Ecto neural progenitor cell (in vitro differentiated cells): Measurements from ENCODE around the gene SEC61B.
"Not testable (repeated sequence)": the region's sequence is repeated elsewhere in the genome, so short reads cannot be mapped to it uniquely, and the experiment has no call there.

Experiments used
- DNase-seq: peaks from one replicate; pipeline ENCODE4 v3.0.0-alpha.2; 2018; ENCODE audit warnings: low spot score

SEC61B gene

DNA sequence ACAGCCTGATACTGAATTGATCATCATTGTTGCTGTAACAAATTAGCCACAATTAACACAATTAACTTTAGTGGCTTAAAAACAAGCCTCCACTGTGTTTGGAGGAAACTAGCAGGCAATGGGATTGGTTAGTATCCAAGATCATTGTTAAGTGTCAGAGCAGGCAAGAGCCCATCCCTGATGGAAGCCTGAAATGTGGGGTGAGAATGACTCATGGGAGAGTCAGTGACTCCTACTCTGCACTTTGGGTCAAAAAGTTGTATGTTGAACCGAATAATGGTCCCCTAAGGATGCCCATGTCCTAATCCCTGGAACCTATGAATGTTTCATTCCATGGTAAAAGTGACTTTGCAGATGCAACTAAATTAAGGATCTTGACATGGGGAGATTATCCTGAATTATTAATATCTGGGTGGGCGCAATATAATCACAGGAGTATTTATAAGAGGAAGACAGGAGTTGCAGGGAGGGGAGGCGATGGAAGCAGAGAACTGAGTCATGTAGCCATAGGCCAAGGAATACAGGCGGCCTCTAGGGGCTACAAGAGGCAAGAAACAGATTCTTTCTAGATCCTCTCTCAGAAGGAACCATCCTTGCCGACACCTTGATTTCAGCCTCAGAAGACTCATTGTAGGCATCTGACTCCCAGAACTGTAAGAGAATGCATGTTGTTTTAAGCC is 29.2 kb upstream of the SEC61B start:
- no peak for DNase-seq

DNA sequence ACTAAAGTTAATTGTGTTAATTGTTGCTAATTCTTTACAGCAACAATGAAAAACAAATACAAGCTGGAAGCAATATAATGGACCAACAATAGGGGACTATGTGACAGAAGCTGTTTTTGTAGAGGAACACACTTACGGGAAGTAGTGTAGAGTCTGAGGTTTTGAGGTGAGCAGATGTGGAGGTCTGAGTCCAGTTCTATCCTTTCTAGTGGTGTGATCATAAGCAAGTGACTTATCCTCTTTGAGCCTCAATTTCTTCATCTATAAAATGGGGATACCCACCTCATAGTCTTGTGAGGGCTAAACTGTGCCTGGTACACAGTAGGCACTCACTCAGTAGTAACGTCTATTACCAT is 28.6 kb upstream of the SEC61B start:
- DNase-seq, result no peak

DNA sequence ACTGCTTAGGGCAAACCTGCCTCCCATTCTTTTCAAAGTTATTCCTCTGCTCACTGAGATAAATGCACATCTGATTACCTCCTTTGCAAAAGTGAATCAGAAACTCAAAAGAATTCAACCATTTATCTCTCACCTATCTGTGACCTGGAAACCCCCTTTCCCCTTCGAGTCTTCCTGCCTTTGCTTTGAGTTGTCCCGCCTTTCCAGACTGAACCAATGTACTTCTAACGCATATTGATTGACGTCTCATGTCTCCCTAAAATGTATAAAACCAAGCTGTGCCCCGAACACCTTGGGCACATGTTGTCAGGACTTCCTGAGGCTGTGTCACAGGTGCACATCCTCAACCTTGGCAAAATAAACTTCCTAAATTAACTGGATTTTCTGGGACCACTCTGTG is 25.6 kb upstream of the SEC61B start:
- DNase-seq, result not testable (repeated sequence)

DNA sequence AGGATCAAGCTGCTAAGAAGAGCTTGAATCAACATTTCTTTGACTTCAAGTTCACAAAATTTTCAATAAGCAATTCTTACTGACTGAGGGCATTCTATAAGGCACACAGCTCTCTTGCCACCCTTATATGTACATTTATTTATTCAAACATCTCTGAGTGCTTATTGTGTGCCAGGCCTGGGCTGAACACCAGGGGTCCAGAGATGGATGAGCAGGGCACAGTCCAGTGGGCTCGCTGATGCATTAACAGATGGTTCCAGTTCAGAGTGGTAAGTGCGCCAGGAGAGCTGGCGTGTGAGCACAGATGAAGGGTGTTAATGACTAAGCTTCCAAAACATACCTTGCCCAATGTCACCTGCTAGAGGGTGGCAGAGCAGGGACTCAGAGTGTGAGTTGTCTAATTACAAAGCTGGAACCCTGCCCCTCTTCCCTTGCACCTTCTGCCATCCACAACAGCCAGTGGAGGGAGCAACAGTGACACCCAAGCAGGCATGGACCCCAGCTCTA is 24.9 kb upstream of the SEC61B start:
- DNase-seq, result no peak

DNA sequence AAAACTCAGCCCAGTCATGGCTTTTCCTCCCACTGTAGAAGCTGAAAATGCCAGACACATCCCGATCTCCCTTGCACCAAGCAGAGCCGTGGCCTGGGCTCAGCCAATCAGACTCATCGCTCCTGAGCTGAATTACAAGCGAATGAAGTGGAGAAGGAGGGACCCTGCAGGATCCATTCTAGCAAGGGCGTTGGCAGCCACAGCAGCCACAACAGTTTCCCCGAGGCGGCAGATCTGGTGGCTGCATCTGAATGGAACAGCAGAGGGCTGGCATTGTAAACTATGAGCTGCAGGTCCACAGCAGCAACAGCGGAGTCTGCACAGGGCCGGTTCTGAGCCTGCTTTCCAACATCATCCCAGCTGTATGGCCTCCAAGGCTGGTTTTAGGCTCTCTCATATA is 24.1 kb upstream of the SEC61B start:
- DNase-seq, result no peak

DNA sequence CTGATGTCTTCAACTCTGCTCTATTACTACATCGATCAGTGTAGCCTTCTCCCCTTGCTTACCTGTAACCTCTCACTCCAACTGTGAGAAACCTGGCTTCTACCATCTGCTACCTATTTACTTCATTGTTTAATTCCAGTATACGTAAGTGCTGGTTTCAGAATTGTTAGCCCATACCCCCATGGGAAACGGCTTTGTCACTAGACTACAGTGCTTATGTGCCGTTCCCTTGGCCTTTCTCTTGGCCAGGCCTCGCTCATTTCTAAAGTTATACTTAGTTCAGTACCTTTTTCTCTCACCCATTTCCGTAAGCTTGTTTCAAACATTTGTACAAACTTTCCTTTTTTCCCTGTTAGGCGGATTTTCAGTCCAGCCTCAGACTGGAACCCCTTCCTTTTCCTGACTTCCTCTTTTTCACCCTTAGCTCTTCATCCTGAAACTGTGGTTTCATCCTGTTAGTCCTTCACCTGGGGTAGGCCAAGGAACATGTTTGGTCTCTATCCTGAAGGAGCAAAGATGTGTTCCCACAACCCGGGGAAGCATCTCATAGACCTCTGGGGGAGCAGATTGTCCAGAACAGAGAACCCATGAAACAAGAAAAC is 22.0 kb upstream of the SEC61B start:
- DNase-seq, result no peak

DNA sequence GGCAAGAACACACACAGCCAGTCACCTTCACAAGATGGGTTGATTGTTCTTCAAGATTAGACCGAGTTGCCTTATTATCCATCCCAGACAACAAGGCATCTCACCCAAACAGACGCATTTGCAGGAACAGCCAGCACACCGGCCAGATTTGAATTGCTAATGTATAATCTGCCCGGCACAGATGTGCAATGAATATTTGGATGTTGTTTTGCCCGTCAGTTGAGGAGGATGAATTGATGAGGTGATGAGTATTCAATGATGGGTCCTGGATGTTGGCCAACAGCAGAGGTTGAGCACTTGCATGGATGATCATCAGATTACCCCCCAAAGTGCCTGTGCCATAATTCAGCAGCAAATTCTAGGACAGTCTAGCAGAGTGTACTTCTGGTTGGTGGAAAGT is 20.5 kb upstream of the SEC61B start:
- no peak for DNase-seq

DNA sequence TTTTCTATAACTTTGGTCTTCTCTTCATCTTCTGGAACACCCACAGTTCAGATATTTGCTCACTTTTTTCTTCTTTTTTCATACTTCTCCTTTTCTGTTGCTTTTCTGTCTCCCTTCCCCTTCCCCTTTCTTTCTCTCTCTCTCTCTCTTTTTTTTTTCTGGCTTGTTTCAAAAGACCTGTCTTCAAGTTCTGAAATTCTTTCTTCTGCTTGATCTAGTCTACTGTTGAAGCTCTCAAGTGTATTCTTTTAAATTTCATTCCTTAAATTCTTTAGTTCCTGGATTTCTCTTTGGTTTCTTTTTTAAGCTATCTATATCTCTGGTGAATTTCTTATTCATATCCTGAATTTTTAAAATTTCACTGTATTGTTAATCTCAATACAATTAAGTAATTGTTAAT is 11.5 kb upstream of the SEC61B start:
- DNase-seq, result no peak

DNA sequence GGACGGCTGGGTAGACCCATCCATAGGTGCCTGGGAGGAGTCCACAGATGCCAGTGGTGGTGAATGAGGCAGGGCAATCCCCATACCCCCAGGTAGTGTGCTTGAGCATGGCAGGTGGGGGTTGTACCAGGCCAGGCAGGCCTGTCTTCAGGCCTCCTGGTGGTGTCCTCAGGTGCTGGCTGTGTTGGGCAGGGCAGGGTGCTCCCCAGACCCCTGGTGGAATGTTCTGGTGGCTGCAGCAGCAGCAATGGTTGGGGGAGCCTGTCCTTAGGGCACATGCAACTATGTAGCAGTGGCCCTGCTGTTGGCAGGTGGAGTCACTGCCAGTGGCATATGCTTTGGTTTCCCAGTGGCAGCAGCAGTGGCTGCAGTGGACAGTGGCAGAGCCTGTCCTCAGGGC is 10.3 kb upstream of the SEC61B start:
- no peak for DNase-seq

GRCh38 chr9:99213197-99213596 is 8.9 kb upstream of the SEC61B start:
- no peak for DNase-seq

DNA sequence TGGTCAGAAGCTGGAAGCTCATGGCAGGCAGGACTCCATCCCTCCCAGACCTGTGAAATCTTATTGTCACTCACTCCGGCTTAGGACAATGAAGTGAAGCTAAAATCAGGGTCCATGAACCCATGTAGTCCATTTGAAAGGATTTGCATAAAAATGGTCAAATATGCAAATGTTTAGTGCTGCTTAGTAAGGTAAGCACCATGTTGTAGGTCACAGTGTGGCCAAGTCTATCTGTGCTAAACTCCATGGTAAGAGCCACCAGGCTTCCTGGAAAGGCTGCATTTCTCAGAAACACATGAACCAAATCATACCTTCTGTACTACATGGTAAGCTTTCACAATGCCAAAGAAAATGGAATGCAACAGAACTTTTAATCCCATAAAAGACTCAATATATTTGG is 6.0 kb upstream of the SEC61B start:
- no peak for DNase-seq

DNA sequence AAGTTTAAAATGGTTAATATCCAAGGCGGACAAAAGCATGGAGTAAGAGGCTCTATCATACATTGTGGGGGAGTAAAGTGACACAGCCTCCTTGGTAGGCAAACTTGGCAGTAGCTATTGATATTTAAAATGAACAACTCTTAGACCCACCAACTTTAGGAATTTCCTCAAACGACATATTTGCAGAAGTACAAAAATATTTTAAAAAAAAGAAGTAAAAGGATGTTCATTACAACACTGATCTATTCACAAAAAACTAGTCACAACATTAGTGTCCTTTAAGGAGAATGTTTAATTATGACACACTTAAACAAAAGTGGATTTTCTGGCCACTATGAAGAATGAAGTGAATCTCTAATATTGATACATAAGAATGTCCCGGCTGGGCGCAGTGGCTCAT is 2.1 kb upstream of the SEC61B start:
- no peak for DNase-seq

DNA sequence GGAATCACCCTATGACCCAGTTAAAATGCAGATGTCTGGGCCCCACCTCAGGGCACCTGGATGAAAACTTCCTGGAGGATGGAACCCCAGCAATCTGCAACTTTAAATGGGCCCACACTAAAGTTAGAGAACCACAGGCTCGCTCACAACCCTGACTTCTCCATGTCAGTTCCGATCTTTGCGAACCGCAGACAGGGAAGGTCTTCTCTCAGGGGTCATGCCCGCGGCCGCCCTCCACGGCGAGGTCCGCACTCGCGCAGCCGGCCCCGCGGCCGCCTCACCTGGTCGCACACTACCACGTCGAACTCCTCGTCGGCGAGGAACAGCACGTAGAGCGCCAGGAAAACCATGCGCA is 839 bp upstream of the SEC61B start:
- DNase-seq, result no peak

- DNase-seq, result no peak
These were observed 561 bp downstream of the SEC61B start for GRCh38 chr9:99222416-99223270.

- DNase-seq, result no peak
These were observed 2.4 kb downstream of the SEC61B start for GRCh38 chr9:99224445-99224844.

GRCh38 chr9:99226054-99226453 is 4.0 kb downstream of the SEC61B start:
- no peak for DNase-seq

DNA sequence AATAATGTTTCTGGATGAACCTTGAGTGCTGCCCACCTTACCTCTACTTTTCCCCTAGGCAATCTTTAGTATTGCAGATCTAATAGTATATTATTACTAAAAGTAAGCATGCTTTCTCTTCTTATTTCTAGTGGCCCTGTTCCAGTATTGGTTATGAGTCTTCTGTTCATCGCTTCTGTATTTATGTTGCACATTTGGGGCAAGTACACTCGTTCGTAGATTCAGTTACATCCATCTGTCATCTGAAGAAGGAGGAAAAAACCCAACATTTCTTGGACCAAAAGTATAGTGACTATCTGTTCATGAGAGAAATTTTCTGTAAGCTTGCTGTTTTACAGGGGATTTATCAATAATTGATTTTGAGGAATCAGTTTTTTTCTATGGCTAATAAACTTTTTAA is 8.1 kb downstream of the SEC61B start:
- no peak for DNase-seq

GRCh38 chr9:99231711-99232110 is 9.6 kb downstream of the SEC61B start:
- DNase-seq, result no peak

DNA sequence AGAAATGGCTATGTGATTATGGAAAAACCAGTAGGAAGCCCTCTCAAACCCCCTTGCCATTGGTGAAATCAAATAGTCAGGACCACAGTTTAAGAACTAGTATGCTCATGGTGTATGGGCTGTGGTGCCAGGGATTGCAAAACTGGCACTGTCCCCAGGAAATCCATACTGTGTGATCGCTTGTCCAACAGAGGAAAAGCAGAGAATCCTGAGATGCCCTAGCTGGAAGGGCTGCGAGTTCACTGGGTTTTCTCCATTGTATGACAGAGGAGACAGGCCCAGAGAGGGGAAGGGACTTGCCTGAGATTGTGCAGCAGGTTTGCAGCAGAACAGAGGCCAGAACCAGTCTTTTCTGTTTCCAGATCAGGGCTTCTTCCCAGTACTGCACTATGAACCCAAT is 12.5 kb downstream of the SEC61B start:
- DNase-seq, result no peak

DNA sequence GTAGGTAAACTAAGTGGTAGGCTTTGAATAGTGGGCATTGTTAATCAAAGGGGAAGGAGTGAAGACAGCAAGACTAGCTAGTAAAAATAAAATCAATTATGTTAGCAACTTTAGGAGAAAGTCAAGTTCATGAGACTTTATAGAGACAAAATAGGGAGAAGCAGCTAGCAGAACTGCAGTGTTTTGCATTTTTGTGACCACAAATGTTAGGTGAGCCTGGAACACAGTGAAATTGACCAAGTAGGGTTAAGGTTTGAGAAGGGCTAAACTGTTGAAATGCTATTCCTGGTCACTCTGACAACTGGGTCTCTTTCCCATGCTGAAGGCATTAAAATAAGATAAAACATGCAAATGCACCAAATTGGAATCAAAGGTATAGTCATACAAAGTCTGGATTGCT is 13.0 kb downstream of the SEC61B start:
- no peak for DNase-seq

DNA sequence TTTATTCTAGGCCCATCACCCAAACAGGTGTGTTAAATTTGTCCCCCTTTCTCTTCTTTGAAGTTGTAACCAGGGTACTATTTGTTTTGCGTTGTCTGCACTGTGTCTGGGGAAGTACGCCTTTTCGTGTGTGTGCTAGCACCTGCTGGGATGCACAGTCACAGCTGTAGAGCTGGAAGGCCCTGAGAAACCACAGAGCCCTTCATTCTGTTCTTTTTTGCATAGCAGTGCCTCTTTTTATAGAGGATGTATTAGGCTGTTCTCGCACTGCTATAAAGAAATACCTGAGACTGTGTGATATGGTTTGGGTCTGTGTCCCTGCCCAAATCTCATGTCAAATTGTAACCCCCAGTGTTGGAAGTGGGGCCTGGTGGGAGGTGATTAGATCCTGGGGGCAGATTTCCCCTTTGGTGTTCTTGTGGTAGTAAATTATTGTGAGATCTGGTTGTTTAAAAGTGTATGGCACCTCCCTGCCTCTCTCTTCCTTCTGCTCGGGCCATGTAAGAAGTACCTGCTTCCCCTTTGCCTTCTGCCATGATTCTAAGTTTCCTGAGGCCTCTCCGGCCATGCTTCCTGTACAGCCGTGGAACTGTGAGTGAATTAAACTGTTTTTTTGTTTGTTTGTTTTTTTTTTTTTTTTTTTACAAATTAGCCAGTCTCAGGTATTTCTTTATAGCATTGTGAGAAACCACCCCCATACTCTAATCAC is 14.0 kb downstream of the SEC61B start:
- no peak for DNase-seq

GRCh38 chr9:99237356-99237755 is 15.3 kb downstream of the SEC61B start:
- DNase-seq, result no peak

DNA sequence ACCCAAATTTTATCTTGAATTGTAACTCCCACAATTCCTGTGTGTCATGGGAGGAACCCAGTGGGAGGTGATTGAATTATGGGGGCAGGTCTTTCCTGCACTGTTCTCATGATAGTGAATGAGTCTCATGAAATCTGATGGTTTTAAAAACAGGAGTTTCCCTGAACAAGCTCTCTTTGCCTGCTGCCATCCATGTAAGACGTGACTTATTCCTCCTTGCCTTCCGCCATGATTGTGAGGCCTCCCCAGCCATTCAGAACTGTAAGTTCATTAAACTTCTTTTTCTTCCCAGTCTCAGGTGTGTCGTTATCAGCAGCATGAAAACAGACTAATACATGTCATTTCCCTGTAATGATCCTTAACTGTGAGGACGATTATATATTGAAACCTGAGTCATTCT is 15.8 kb downstream of the SEC61B start:
- not testable (repeated sequence) for DNase-seq
